SKM-1 (cell line): ENCODE results near the gene HOXD3.

Experiments
- DNase-seq: peaks from one replicate; lab custom pipeline; 2025; ENCODE audit not compliant: unreplicated experiment; lab: John Stamatoyannopoulos, UW

Gene HOXD3

DNA sequence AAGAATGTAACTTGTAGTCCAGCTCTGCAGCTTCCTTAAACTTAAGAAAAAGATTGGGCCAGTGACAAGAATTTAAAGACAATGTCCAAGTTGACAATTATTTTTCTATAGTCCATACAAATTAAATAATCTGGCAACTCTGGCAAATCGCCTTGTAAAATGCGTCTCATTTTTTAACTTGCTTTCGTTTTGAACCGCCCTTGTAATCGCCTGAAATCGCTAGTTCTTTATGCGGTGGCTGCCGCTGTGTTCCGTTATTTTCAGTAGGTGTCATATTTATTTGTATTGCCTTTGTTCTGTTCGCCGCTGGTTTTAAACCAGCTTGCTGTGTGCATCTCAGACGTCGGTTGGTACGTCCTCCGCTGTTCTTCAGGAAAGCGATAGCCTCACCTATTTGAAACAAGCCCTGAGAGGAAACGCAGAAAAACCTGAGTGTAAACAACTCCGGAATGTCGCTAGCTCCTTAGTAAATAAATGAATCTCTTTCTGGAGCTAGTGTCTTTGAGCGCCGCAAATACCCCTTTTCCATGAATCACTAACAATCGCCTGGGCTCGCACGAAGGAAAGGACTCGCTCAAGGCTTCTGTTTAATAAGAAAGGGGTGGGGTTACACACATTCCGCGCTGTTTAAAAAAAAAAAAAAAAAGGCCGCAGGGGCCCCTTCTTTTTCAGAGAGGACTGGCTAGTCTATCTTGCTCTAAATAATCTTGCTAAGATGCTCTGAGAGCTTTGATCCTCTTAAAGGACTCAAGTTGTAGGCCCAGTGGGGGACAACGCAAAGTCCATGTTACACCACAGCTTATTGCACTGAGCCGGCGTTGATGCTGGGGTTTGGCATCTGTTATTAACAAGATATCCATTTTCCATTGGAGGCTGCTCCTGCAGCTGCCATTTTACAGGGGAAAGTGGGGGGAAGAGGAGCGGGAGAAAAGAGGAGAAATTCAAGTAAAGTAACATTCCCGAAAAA lies 24.6 kb upstream of the HOXD3 start:
- no peak for DNase-seq

GRCh38 chr2:176133389-176133788 lies 23.7 kb upstream of the HOXD3 start:
- DNase-seq: no peak

DNA sequence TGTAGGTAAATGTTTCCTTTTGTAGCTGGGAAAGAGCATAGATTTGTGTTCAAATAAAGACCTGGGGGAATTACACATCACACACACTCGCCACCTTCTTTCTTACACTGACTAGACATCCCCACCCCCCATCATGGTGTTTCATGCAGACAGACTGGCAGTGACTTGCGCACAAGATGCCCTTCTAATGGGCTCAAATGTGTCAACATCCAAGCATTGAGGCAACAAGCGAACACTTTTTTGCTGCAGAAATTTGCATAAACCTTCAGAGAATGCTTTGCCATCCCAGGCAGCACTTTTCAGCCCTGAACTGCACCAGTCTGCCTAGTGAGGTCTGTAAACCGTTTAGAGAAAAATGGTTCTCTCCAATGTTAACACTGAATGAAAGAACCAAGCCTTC lies 23.1 kb upstream of the HOXD3 start:
- no peak for DNase-seq

DNA sequence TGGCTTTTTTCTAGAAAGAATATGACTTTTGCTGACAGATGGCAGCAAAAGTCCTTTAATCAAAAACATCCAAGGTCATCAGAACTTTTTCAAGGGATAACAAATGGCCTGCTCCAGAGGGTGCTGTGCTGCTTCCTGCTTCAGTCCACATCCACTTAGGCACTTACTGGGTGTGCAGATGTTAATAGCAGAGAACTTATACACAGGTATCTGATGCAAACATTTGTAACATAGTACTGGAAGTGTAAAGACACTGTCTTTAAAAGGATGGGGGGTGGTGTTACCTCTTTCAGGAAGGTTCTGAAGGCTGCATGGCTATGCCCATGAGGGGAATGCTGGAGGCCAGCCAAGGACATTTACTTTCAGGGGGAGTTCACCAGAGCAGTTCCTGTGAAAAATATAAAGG lies 22.1 kb upstream of the HOXD3 start:
- DNase-seq: no peak

- no peak for DNase-seq
These were observed 20.5 kb upstream of the HOXD3 start for GRCh38 chr2:176136374-176137251.

DNA sequence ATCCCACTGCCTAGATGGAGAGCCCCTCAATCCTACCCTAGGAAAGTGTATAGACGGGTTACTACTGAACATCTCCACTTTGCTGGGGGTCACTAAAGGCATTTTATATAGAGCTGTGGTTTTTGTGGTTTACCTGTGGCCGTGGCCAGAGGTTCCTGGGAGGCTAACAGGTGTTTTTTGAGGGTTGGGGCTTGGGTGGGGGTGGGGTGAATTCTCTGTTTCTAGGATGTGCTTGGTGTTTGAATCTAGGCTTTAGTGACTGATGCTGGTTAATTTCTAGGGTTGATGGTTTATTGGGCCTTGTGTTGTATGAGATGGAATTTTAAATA lies 19.9 kb upstream of the HOXD3 start:
- DNase-seq: no peak

- no peak for DNase-seq
These were observed 19.2 kb upstream of the HOXD3 start for GRCh38 chr2:176137906-176138305.

DNA sequence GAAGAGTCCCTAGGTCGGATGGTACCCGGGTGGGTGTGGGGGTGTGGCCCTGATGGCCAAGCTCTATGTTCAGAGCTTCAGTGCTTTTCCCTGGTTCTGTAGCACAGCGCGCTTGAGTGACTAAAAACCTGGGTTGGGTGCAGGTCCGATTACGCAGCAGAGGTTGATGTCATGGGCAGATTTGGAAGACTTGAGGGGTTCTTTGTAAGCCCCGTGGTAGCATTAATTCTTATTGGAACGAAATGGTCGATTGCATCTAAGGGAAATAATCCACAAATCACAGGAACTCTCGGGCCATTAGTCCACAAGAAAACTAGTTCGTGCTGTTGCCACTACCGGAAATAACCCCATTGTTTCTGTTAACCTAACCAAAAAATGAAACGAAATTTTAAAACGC lies 18.6 kb upstream of the HOXD3 start:
- DNase-seq: no peak

- no peak for DNase-seq
These were observed 18.0 kb upstream of the HOXD3 start for GRCh38 chr2:176138923-176139660.

- no peak for DNase-seq
These were observed 17.2 kb upstream of the HOXD3 start for GRCh38 chr2:176139661-176140512.

DNA sequence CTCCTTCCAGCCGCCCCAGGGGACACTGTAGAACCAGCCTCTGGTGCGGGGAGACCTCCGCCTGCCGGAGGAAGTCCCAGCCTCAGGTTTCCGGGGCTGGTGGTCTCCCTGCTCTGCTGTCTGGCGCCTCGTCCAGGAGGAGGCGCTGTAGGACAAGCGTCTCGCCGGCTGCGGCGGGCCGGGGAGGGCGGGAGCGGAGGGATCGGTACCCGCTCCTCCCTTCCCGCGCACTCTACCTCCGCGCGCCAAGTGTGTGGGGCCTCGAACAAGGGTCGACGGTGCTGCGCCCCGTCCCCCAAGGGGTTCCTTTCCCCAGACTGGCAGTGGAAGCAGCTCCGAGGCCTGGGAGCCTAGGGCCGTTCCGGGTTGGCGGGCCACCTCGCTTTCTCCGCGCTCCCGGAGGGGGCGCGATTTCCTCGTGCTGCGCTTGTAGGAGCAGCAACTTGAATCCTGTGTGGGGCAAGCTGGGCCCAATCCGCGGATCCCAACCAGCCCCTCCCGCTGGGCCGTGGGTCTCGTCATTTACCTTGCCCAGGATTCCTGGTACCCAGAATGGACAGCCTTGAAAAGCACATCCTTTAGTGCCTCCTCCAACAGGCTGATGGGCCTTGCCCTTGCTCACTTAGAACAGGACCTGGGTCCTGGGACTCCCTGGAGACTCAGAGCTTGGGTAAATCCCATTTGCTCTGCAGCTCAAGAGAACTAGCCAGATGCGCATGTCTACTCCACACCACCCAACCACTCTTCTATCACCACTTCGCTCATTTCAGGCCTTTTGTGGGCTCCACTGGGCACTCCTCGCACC lies 16.4 kb upstream of the HOXD3 start:
- peak; percentile 26 for DNase-seq

GRCh38 chr2:176142281-176142680 lies 14.8 kb upstream of the HOXD3 start:
- DNase-seq: no peak

GRCh38 chr2:176145085-176145969 lies 11.8 kb upstream of the HOXD3 start:
- no peak for DNase-seq

DNA sequence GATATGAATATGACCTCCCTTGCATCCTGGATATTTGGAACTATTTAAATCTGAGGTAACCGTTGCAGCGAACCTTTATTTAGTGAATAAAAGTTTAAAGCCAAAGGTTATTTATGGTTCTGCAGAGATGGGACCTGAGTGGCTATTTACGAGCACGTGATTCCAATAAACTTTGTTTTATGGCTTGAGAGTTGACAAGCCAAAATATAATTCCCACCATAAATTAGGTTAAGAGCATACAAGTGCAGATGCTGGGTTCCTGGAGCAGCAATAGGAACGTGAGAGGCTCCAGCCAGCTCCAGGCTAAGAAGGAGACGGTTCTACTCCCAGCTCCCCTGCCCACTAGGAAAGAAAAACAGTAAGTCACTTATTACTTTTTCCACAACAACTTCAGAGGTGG lies 11.0 kb upstream of the HOXD3 start:
- DNase-seq: no peak

GRCh38 chr2:176146645-176147044 lies 10.5 kb upstream of the HOXD3 start:
- DNase-seq: no peak

DNA sequence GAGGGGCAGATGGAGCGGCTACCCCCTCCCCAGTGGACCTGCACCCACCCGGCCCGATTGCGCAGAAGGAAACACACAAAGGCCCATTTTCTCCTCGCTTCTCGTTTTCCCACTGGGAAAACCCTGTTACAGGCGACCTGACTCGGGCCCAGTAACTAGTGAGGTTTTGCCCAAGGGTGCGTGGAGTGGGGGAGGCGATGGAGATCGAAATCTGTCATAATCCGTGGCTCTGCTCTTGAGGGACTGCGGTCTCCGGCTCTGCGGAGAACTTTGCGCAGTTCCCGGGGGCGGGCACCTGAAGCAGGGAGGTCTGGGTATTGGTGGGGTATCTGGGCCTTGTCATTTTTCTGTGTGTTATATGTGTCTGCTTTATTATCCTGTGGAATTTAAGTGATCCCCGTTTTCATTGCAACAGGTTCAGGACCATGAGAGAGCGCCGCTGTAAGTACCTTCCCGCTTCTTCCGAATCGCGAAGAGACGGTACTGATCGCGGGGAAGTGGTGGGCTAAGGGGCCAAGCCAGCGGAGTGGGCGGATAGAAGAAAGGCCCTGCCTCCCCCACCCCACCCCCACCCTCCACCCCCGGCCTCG lies 9.8 kb upstream of the HOXD3 start:
- no peak for DNase-seq

DNA sequence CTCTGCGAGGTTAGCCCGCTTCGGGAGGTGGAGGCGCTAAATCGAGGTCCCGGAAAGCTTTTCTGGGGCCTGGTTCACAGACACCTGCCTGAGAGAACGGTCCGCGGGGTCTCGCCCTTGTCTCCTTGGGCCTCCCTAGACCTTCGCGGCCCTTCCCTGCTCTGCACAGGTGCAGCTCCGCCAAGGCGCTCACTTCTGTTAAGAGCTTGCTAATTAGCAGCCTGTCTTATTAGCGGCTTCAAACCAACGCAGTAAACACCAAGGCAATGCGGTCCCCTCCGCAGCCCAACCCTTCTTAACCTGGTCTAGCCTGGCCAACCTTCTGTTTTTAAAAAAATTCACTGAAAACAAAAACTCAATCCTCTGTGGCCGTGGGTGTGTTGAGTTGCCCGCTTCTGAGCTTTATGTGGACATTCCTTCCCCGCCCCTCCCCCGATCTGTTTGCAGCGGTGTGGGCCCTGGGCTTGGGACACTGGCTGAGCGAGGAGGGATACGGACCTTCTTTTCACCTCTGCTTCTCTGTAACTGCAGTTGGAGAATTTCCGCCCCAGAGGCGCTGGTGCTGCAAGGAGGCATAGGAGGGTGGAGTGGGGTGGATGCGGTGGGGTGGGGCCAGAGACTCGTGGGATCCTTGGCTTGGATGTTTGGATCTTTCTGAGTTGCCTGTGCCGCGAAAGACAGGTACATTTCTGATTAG lies 9.2 kb upstream of the HOXD3 start:
- no peak for DNase-seq
